Fibroblast of lung (primary cell): ENCODE results near the gene GAK. TPM values are rescaled to one million over a fixed set of nuclear protein-coding genes. Genes with fewer than 3 reads are reported as not detected.

Experiments
- DNase-seq, 2 donors: peaks; one replicate each; pipeline versions ENCODE4 v3.0.0 to v3.0.0-alpha.2; 2010; ENCODE audit warnings: low read depth in 2 of 2
- H2AFZ ChIP-seq: 2 replicates; pipeline ENCODE4 v1.5.1; 2012; ENCODE audit warnings: low read length, control low read depth, inconsistent platforms
- H3K27ac ChIP-seq: 2 replicates; pipeline ENCODE4 v1.5.1; 2011; ENCODE audit warnings: low read length, control low read depth; ENCODE audit not compliant: insufficient read depth
- H3K27me3 ChIP-seq: 2 replicates; pipeline ENCODE4 v1.5.1; 2011; ENCODE audit warnings: mild to moderate bottlenecking, low read length; ENCODE audit not compliant: control insufficient read depth, insufficient read depth
- H3K36me3 ChIP-seq: 2 replicates; pipeline ENCODE4 v1.5.1; 2011; ENCODE audit warnings: low read length; ENCODE audit not compliant: control insufficient read depth, insufficient read depth
- H3K4me1 ChIP-seq: 2 replicates; pipeline ENCODE4 v1.5.1; 2011; ENCODE audit warnings: low read length; ENCODE audit not compliant: control insufficient read depth, insufficient read depth; ENCODE audit errors: extremely low read depth
- H3K4me2 ChIP-seq: 2 replicates; pipeline ENCODE4 v1.5.1; 2011; ENCODE audit warnings: low read length, control low read depth; ENCODE audit not compliant: insufficient read depth; ENCODE audit errors: extremely low read depth
- H3K4me3 ChIP-seq, 4 experiments: fragments of 200-600 bp in 1 of 4; sonication (generic) in 1 of 4; replicated peaks in 1 of 4; 2 replicates each; pipeline ENCODE4 v1.5.1; 2011 to 2016; ENCODE audit warnings: low read length in 4 of 4, low read depth in 3 of 4, mild to moderate bottlenecking in 3 of 4, control low read depth in 2 of 4, inconsistent platforms in 1 of 4, mixed read lengths in 1 of 4; ENCODE audit not compliant: insufficient read depth in 1 of 4; ENCODE audit errors: control extremely low read depth in 1 of 4
- H3K79me2 ChIP-seq: 2 replicates; pipeline ENCODE4 v1.5.1; 2012; ENCODE audit warnings: mild to moderate bottlenecking, low read length, inconsistent platforms; ENCODE audit not compliant: control insufficient read depth, insufficient read depth
- H3K9ac ChIP-seq: 2 replicates; pipeline ENCODE4 v1.5.1; 2011; ENCODE audit warnings: mild to moderate bottlenecking, low read length, control low read depth; ENCODE audit not compliant: insufficient read depth
- H3K9me3 ChIP-seq: 2 replicates; pipeline ENCODE4 v1.5.1; 2012; ENCODE audit warnings: low read depth, low read length; ENCODE audit not compliant: control insufficient read depth, insufficient read depth
- H4K20me1 ChIP-seq: 2 replicates; pipeline ENCODE4 v1.5.1; 2011; ENCODE audit warnings: low read length; ENCODE audit not compliant: control insufficient read depth, insufficient read depth; ENCODE audit errors: extremely low read depth
- CTCF ChIP-seq, 2 donors: IDR thresholded peaks in 1 of 2; conservative IDR thresholded peaks in 1 of 2; 1 replicate in 1 of 2; 2 replicates in 1 of 2; pipeline ENCODE4 v1.5.1; 2011 to 2012; ENCODE audit warnings: low read length in 2 of 2, control low read depth in 1 of 2, inconsistent platforms in 1 of 2, low read depth in 1 of 2, mild to moderate bottlenecking in 1 of 2
- EZH2 ChIP-seq: IDR thresholded peaks from 2 replicates; pipeline ENCODE4 v1.5.1; 2012; ENCODE audit warnings: low read length, control low read depth, mild to moderate bottlenecking; ENCODE audit errors: missing control alignments
- polyA plus RNA-seq, 2 donors: library from polyadenylated mRNA; depleted of rRNA in 1 of 2; stranded (reverse) in 1 of 2; unstranded in 1 of 2; fragments of >200 nt; gene quantifications; 2 replicates each; pipeline ENCODE4 v1.2.1, GENCODE V29; 2011 to 2012; ENCODE audit warnings: missing spikeins in 1 of 2
- total RNA-seq: library from RNA; depleted of rRNA; stranded (reverse); fragments of >200 nt; gene quantifications from 2 replicates; pipeline ENCODE4 v1.2.1, GENCODE V29; 2014

The GAK gene
- total and polyA plus RNA-seq, 2 donors (not counting 1 experiment from before 2014, with no cell fraction given): 10.1 to 48.2 TPM

DNA sequence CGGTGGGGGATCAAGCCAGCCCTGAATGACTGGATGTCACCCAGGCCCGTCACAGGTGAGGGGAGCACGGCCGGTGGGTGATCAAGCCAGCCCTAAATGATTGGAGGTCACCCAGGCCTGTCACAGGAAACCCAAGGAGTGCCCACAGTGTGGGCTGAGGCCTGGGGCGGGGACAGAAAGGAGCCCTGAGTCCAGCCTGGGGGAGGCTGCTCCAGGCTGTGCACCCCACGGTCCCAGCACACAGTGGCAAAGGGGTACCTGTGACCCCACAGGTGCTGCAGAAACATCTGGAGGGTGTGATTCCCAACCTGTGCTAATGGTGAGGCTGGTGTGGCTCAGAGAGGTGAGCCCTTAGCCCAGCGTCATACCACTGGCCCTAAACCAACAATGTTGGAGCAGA is 100.0 kb downstream of the GAK start:
- no peaks in the 10 kb centered on the region for H3K4me1 ChIP-seq
- no peak overlapping the region for H3K4me2 ChIP-seq
- H4K20me1 ChIP-seq: no peaks in the 10 kb centered on the region
- H2AFZ ChIP-seq: no peak overlapping the region
- TF ChIP-seq EZH2 (no peak), CTCF (conservative IDR thresholded peaks at IDR 0.05 in 1 of 2, IDR thresholded peaks at IDR 0.05 in 1 of 2; ENCODE audit: low read depth in 1 of 2, low read length in 2 of 2) (no peak)
- peaks cover 11% of the 10 kb centered on the region for H3K27me3 ChIP-seq
- no peaks in the 10 kb centered on the region for H3K36me3 ChIP-seq
- no peak for DNase-seq
- H3K4me3 ChIP-seq: no peak overlapping the region
- H3K9me3 ChIP-seq: no peaks in the 10 kb centered on the region
- H3K9ac ChIP-seq: no peak overlapping the region
- no peaks in the 10 kb centered on the region for H3K79me2 ChIP-seq
- H3K27ac ChIP-seq: no peak overlapping the region

DNA sequence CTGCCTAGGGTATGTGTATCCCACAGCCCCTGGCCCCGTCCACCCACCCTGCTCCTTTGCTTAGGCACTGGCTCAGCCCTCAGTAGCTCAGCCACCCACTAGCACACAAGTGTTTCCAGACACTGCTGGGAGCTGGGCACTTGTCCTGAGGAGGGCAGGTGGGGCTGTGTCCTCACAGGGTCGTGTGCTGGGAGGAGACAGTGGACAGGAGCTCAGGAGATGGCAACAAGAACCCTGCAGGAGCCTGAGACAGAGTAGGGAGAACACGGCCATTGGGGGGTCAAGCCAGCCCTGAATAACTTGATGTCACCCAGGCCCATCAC is 100.7 kb downstream of the GAK start:
- no peak for DNase-seq
- no peak for TF ChIP-seq CTCF (conservative IDR thresholded peaks at IDR 0.05 in 1 of 2, IDR thresholded peaks at IDR 0.05 in 1 of 2; ENCODE audit: low read depth in 1 of 2, low read length in 2 of 2)
- TF ChIP-seq EZH2: no peak
- peaks cover 13% of the 10 kb centered on the region for H3K27me3 ChIP-seq

GRCh38 chr4:830601-831482 is 101.3 kb downstream of the GAK start:
- TF ChIP-seq CTCF (conservative IDR thresholded peaks at IDR 0.05 in 1 of 2, IDR thresholded peaks at IDR 0.05 in 1 of 2; ENCODE audit: low read depth in 1 of 2, low read length in 2 of 2): no peak
- TF ChIP-seq EZH2: no peak

More for the DNA sequence above, 100.7 kb downstream of the GAK start:
- no peak overlapping the region for H3K9ac ChIP-seq
- H3K4me2 ChIP-seq: no peak overlapping the region
- no peaks in the 10 kb centered on the region for H3K4me1 ChIP-seq
- H3K9me3 ChIP-seq: no peaks in the 10 kb centered on the region
- H2AFZ ChIP-seq: no peak overlapping the region
- no peaks in the 10 kb centered on the region for H4K20me1 ChIP-seq
- no peak overlapping the region for H3K27ac ChIP-seq
- no peak overlapping the region for H3K4me3 ChIP-seq
- H3K36me3 ChIP-seq: no peaks in the 10 kb centered on the region
- no peaks in the 10 kb centered on the region for H3K79me2 ChIP-seq

More at GRCh38 chr4:830601-831482, 101.3 kb downstream of the GAK start:
- H3K79me2 ChIP-seq: no peaks in the 10 kb centered on the region
- H3K4me3 ChIP-seq: no peak overlapping the region
- DNase-seq: no peak
- H3K4me2 ChIP-seq: no peak overlapping the region
- H3K4me1 ChIP-seq: no peaks in the 10 kb centered on the region
- H3K27me3 ChIP-seq: peaks cover 13% of the 10 kb centered on the region
- H3K27ac ChIP-seq: no peak overlapping the region
- H2AFZ ChIP-seq: no peak overlapping the region
- no peak overlapping the region for H3K9ac ChIP-seq
- no peaks in the 10 kb centered on the region for H3K36me3 ChIP-seq
- no peaks in the 10 kb centered on the region for H3K9me3 ChIP-seq
- H4K20me1 ChIP-seq: no peaks in the 10 kb centered on the region
